MCF 10A (cell line): ENCODE data around the gene CSH1. TPM values are rescaled to one million over a fixed set of nuclear protein-coding genes. Genes with fewer than 3 reads are reported as not detected.
"Not testable (repeated sequence)": the region's sequence is repeated elsewhere in the genome, so short reads cannot be mapped to it uniquely, and the experiment has no call there.

ENCODE experiments used
- BruUV-seq: library from RNA; stranded (reverse); fragments of 400-500 nt; replicated peaks from 2 replicates; lab custom pipeline; 2021; lab: Mats Ljungman, UMichigan
- CTCF ChIA-PET: fragments of 300-600 bp; sonication (Branson Sonifier 250); formaldehyde crosslinking; extraction: SDS; loops from one replicate; lab custom pipeline; 2021; ENCODE audit warnings: antibody characterized with exemption, inconsistent platforms; lab: Yijun Ruan, JAX
- POLR2A ChIA-PET: fragments of 300-600, 350-650 bp; sonication (Branson Sonifier 250); formaldehyde crosslinking; extraction: SDS; loops from one replicate; lab custom pipeline; 2020; ENCODE audit warnings: antibody characterized with exemption, inconsistent platforms; lab: Yijun Ruan, JAX
- DNase-seq: peaks from one replicate; pipeline ENCODE4 v3.0.0-alpha.2; 2018; ENCODE audit not compliant: unreplicated experiment
- H3K27ac Mint-ChIP-seq: one replicate; pipeline ENCODE4 v1.8.0; 2022; ENCODE audit warnings: mild to moderate bottlenecking, low read depth, mixed read lengths; ENCODE audit not compliant: unreplicated experiment
- H3K27me3 Mint-ChIP-seq: one replicate; pipeline ENCODE4 v1.8.0; 2022; ENCODE audit warnings: mixed read lengths; ENCODE audit not compliant: insufficient read depth, unreplicated experiment
- H3K36me3 Mint-ChIP-seq: one replicate; pipeline ENCODE4 v1.8.0; 2022; ENCODE audit warnings: mild to moderate bottlenecking, moderate library complexity, mixed read lengths; ENCODE audit not compliant: insufficient read depth, unreplicated experiment
- H3K4me1 Mint-ChIP-seq: one replicate; pipeline ENCODE4 v1.8.0; 2022; ENCODE audit warnings: mixed read lengths; ENCODE audit not compliant: insufficient read depth, unreplicated experiment
- H3K4me3 Mint-ChIP-seq: one replicate; pipeline ENCODE4 v1.8.0; 2022; ENCODE audit warnings: mild to moderate bottlenecking, moderate library complexity, mixed read lengths; ENCODE audit not compliant: unreplicated experiment
- H3K9me3 Mint-ChIP-seq: one replicate; pipeline ENCODE4 v1.8.0; 2022; ENCODE audit warnings: mixed read lengths; ENCODE audit not compliant: unreplicated experiment
- CTCF ChIP-seq: fragments of 200-600 bp; IDR thresholded peaks from one replicate; pipeline ENCODE4 v1.8.0; 2022; ENCODE audit warnings: antibody characterized with exemption, mild to moderate bottlenecking; ENCODE audit not compliant: unreplicated experiment
- intact Hi-C: fragments of 100-400 bp; cut with micrococcal nuclease; formaldehyde crosslinking; loops from 2 replicates; pipeline ENCODE4 v1.14.1; 2022
- total RNA-seq: library from RNA; stranded (reverse); gene quantifications from 2 replicates; pipeline ENCODE4 v1.2.3, GENCODE V29; 2022

The CSH1 gene
- total RNA-seq, 1 experiment from 2014 or later = not detected

- no peak for TF ChIP-seq CTCF
- intact Hi-C loops = loop anchor here (2.0 to 10.0 kb wide), 3 partner anchors 73 to 367 kb away; no protein-coding TSS in a partner anchor
- no peaks in the 10 kb centered on the region for H3K36me3 Mint-ChIP-seq
- no peak for DNase-seq
- peaks cover 5% of the 10 kb centered on the region for H3K4me1 Mint-ChIP-seq
- no peaks in the 10 kb centered on the region for H3K9me3 Mint-ChIP-seq
- H3K4me3 Mint-ChIP-seq = no peak overlapping the region
- no TSS peak for BruUV-seq
- CTCF ChIA-PET = interaction anchor here (1.1 to 5.0 kb wide), 6 partner anchors 11 to 293 kb away, joined by 3 to 63 read pairs (median 26); no protein-coding TSS in a partner anchor
- POLR2A ChIA-PET = interaction anchor here (0.6 kb wide), 1 partner anchor 195 kb away, joined by 3 read pairs; no protein-coding TSS in a partner anchor
- H3K27me3 Mint-ChIP-seq = peaks cover 13% of the 10 kb centered on the region
- no peak overlapping the region for H3K27ac Mint-ChIP-seq
Measured at GRCh38 chr17:63917646-63918045, 21.3 kb upstream of the CSH1 start.

GRCh38 chr17:63917206-63917605, 20.8 kb upstream of the CSH1 start:
- POLR2A ChIA-PET, H3K9me3 Mint-ChIP-seq, H3K27ac Mint-ChIP-seq, H3K36me3 Mint-ChIP-seq, BruUV-seq, DNase-seq, H3K4me3 Mint-ChIP-seq, H3K4me1 Mint-ChIP-seq: not testable (repeated sequence)
- CTCF ChIA-PET = interaction anchor here (3.5 to 5.0 kb wide), 3 partner anchors 109 to 216 kb away, joined by 33 to 63 read pairs (median 40); no protein-coding TSS in a partner anchor
- intact Hi-C loops = loop anchor here (10.0 kb wide), 1 partner anchor 368 kb away; no protein-coding TSS in a partner anchor
- peaks cover 13% of the 10 kb centered on the region for H3K27me3 Mint-ChIP-seq

GRCh38 chr17:63916566-63917185, 20.3 kb upstream of the CSH1 start:
- H3K36me3 Mint-ChIP-seq = peaks cover 6% of the 10 kb centered on the region
- no TSS peak for BruUV-seq
- H3K27me3 Mint-ChIP-seq = peaks cover 13% of the 10 kb centered on the region
- no peak for DNase-seq
- peaks cover 5% of the 10 kb centered on the region for H3K4me1 Mint-ChIP-seq
- TF ChIP-seq CTCF = no peak
- no peaks in the 10 kb centered on the region for H3K9me3 Mint-ChIP-seq
- no peak overlapping the region for H3K27ac Mint-ChIP-seq
- H3K4me3 Mint-ChIP-seq = no peak overlapping the region
- CTCF ChIA-PET = interaction anchor here (0.6 to 5.0 kb wide), 4 partner anchors 10 to 217 kb away, joined by 3 to 40 read pairs (median 18); no protein-coding TSS in a partner anchor
- POLR2A ChIA-PET = interaction anchor here (1.2 kb wide), 1 partner anchor 217 kb away, joined by 4 read pairs; no protein-coding TSS in a partner anchor
- intact Hi-C loops = loop anchor here (10.0 kb wide), 1 partner anchor 368 kb away; no protein-coding TSS in a partner anchor

- not testable (repeated sequence) for H3K36me3 Mint-ChIP-seq, H3K9me3 Mint-ChIP-seq, BruUV-seq, H3K27ac Mint-ChIP-seq, DNase-seq, H3K4me1 Mint-ChIP-seq, H3K4me3 Mint-ChIP-seq
- ChIA-PET CTCF (interaction anchor here (0.7 to 5.0 kb wide), 3 partner anchors 110 to 217 kb away, joined by 3 to 40 read pairs (median 3); no protein-coding TSS in a partner anchor), POLR2A (interaction anchor here (1.2 kb wide), 1 partner anchor 218 kb away, joined by 4 read pairs; no protein-coding TSS in a partner anchor)
- intact Hi-C loops = loop anchor here (10.0 kb wide), 1 partner anchor 369 kb away; no protein-coding TSS in a partner anchor
- H3K27me3 Mint-ChIP-seq = peaks cover 13% of the 10 kb centered on the region
Measured at GRCh38 chr17:63915753-63916152, 19.4 kb upstream of the CSH1 start.

GRCh38 chr17:63914471-63914870, 18.1 kb upstream of the CSH1 start:
- BruUV-seq = no TSS peak
- ChIA-PET CTCF (interaction anchor here (1.1 kb wide), 1 partner anchor 11 kb away, joined by 3 read pairs; no protein-coding TSS in a partner anchor), POLR2A (no interaction called here)
- intact Hi-C loops = loop anchor here (5.0 to 10.0 kb wide), 2 partner anchors 33 to 370 kb away; no protein-coding TSS in a partner anchor
- Mint-ChIP-seq H3K9me3 (no peaks in the 10 kb centered on the region), H3K4me1 (peaks cover 5% of the 10 kb centered on the region), H3K27ac (no peak overlapping the region), H3K4me3 (no peak overlapping the region), H3K36me3 (peaks cover 7% of the 10 kb centered on the region), H3K27me3 (peaks cover 18% of the 10 kb centered on the region)
- DNase-seq = no peak
- TF ChIP-seq CTCF = no peak
